Trophoblast cell (in vitro differentiated cells and primary cell): ENCODE measurements around the gene FERMT1.

Experiments
- DNase-seq, 2 donors: peaks; one replicate each; pipeline ENCODE4 v3.0.0-alpha.2; 2016
- H2AFZ ChIP-seq: 2 replicates; pipeline ENCODE4 v1.6.1; 2013; ENCODE audit warnings: low read length, moderate library complexity, mild to moderate bottlenecking; ENCODE audit not compliant: insufficient read depth, poor library complexity
- H2AK5ac ChIP-seq: 2 replicates; pipeline ENCODE4 v1.6.1; 2013; ENCODE audit warnings: mild to moderate bottlenecking, low read length
- H2BK120ac ChIP-seq: 2 replicates; pipeline ENCODE4 v1.6.1; 2013; ENCODE audit warnings: low read length, mild to moderate bottlenecking, moderate library complexity; ENCODE audit not compliant: insufficient read depth, poor library complexity
- H2BK12ac ChIP-seq: 2 replicates; pipeline ENCODE4 v1.6.1; 2013; ENCODE audit warnings: mild to moderate bottlenecking, low read length, moderate library complexity
- H2BK5ac ChIP-seq: 2 replicates; pipeline ENCODE4 v1.6.1; 2013; ENCODE audit warnings: low read length, low read depth, moderate library complexity, mild to moderate bottlenecking; ENCODE audit not compliant: poor library complexity
- H3K14ac ChIP-seq: 2 replicates; pipeline ENCODE4 v1.6.1; 2013; ENCODE audit warnings: mild to moderate bottlenecking, low read length
- H3K18ac ChIP-seq: 2 replicates; pipeline ENCODE4 v1.6.1; 2013; ENCODE audit warnings: mild to moderate bottlenecking, low read length
- H3K23ac ChIP-seq: 2 replicates; pipeline ENCODE4 v1.6.1; 2013; ENCODE audit warnings: low read length
- H3K27ac ChIP-seq: 2 replicates; pipeline ENCODE4 v1.5.1; 2013; ENCODE audit warnings: low read depth, mild to moderate bottlenecking, inconsistent platforms, low read length, moderate library complexity
- H3K27me3 ChIP-seq: 2 replicates; pipeline ENCODE4 v1.6.1; 2013; ENCODE audit warnings: inconsistent platforms, mild to moderate bottlenecking, low read length, moderate library complexity; ENCODE audit not compliant: insufficient read depth
- H3K36me3 ChIP-seq, 2 experiments: 1 replicate in 1 of 2; 2 replicates in 1 of 2; pipeline ENCODE4 v1.6.1; 2013; ENCODE audit warnings: low read length in 2 of 2, mild to moderate bottlenecking in 2 of 2, moderate library complexity in 1 of 2; ENCODE audit not compliant: insufficient read depth in 2 of 2, control insufficient read depth in 1 of 2
- H3K4ac ChIP-seq: 2 replicates; pipeline ENCODE4 v1.6.1; 2013; ENCODE audit warnings: low read depth, mild to moderate bottlenecking, low read length, moderate library complexity
- H3K4me1 ChIP-seq, 2 experiments: 1 replicate in 1 of 2; 2 replicates in 1 of 2; pipeline ENCODE4 v1.6.1; 2013; ENCODE audit warnings: low read length in 2 of 2, mild to moderate bottlenecking in 2 of 2, moderate library complexity in 1 of 2; ENCODE audit not compliant: insufficient read depth in 2 of 2, control insufficient read depth in 1 of 2
- H3K4me2 ChIP-seq: 2 replicates; pipeline ENCODE4 v1.6.1; 2013; ENCODE audit warnings: inconsistent platforms, mild to moderate bottlenecking, low read length, moderate library complexity
- H3K4me3 ChIP-seq: 2 replicates; pipeline ENCODE4 v1.5.1; 2013; ENCODE audit warnings: mild to moderate bottlenecking, low read depth, low read length, inconsistent platforms
- H3K79me1 ChIP-seq: one replicate; pipeline ENCODE4 v1.6.1; 2013; ENCODE audit warnings: low read length
- H3K79me2 ChIP-seq: 2 replicates; pipeline ENCODE4 v1.6.1; 2013; ENCODE audit warnings: low read length, mild to moderate bottlenecking; ENCODE audit not compliant: control insufficient read depth, insufficient read depth, poor library complexity
- H3K9ac ChIP-seq: 2 replicates; pipeline ENCODE4 v1.6.1; 2013; ENCODE audit warnings: mild to moderate bottlenecking, low read length
- H3K9me3 ChIP-seq: 2 replicates; pipeline ENCODE4 v1.6.1; 2013; ENCODE audit warnings: low read depth, mild to moderate bottlenecking, control low read depth, inconsistent platforms, low read length; ENCODE audit not compliant: insufficient read depth
- H4K12ac ChIP-seq: 2 replicates; pipeline ENCODE4 v1.6.1; 2013; ENCODE audit warnings: low read depth, mild to moderate bottlenecking, low read length, moderate library complexity
- H4K8ac ChIP-seq: 2 replicates; pipeline ENCODE4 v1.6.1; 2013; ENCODE audit warnings: low read depth, mild to moderate bottlenecking, low read length, moderate library complexity
- H4K91ac ChIP-seq: one replicate; pipeline ENCODE4 v1.6.1; 2013; ENCODE audit warnings: low read depth, mild to moderate bottlenecking, low read length, moderate library complexity
- WGBS: extraction: QIAGEN DNeasy Blood & Tissue Kit; methylation state at CpG from one replicate; pipeline ENCODE4 v1.1.7; 2013; ENCODE audit warnings: missing lambda C conversion rate; ENCODE audit not compliant: insufficient read length, insufficient coverage; ENCODE audit errors: extremely low coverage; 5-methylcytosine and 5-hydroxymethylcytosine counted together

The FERMT1 gene

DNA sequence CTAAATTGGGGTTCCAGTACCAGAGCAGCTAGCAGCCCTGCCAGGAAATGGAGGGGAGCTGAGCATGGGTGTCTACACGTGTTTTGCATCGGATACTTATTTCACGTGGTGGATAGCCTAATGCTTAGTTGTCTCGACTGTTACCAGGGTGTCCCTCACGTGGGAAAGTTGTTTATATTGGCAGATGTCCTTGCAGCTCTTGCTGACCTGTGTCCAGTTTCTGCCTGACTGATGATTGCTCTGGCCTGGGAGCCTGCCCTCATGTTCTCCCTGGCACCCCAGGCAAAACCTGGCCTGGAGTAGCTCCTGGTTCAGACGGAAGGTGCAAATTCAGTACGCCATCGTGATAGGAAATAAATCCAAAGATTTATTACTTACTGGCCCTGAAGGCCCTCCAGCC is 11.8 kb upstream of the FERMT1 start:
- no peak overlapping the region for H4K8ac ChIP-seq
- H3K36me3 ChIP-seq: no peaks in the 10 kb centered on the region
- H3K4ac ChIP-seq: no peak overlapping the region
- no peak overlapping the region for H2BK120ac ChIP-seq
- H3K4me3 ChIP-seq: no peak overlapping the region
- H3K79me1 ChIP-seq: no peaks in the 10 kb centered on the region
- H3K9me3 ChIP-seq: no peaks in the 10 kb centered on the region
- no peak overlapping the region for H2AK5ac ChIP-seq
- H2BK5ac ChIP-seq: no peak overlapping the region
- H3K9ac ChIP-seq: no peak overlapping the region
- no peaks in the 10 kb centered on the region for H3K79me2 ChIP-seq
- no peaks in the 10 kb centered on the region for H3K27me3 ChIP-seq
- no peak overlapping the region for H3K18ac ChIP-seq
- no peak for DNase-seq
- peaks cover 0 to 2% of the 10 kb centered on the region in 2 experiments for H3K4me1 ChIP-seq
- H2AFZ ChIP-seq: no peak overlapping the region
- H2BK12ac ChIP-seq: no peak overlapping the region
- no peak overlapping the region for H3K27ac ChIP-seq
- no peak overlapping the region for H4K12ac ChIP-seq
- no peak overlapping the region for H3K14ac ChIP-seq
- WGBS: no CpG with 5 or more reads among the region's 8 CpGs
- H3K23ac ChIP-seq: no peak overlapping the region
- H4K91ac ChIP-seq: no peak overlapping the region
- no peak overlapping the region for H3K4me2 ChIP-seq

DNA sequence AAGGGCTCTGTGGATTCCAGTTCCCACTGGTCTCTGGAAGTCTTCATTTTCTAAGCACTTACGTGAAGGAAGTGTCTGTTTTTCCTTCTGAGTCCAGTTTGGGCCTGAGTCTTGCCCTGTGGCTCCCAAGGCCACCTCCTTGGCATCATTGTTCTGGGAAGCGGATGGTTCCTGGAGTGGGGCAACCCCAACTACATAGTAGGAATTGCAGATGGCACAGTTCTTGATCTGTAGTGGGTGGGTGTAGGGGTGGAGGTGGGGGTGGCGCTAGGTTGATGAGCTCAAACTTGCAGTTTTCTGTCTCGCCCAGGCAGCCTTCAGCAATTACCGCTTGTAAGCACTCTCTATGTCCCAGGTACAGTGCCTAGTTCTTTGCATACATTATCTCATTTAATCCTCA is 7.2 kb upstream of the FERMT1 start:
- H2BK12ac ChIP-seq: no peak overlapping the region
- no peak overlapping the region for H4K91ac ChIP-seq
- H3K79me1 ChIP-seq: no peaks in the 10 kb centered on the region
- no peak overlapping the region for H2BK120ac ChIP-seq
- no peak overlapping the region for H3K27ac ChIP-seq
- no peaks in the 10 kb centered on the region for H3K36me3 ChIP-seq
- H3K27me3 ChIP-seq: no peaks in the 10 kb centered on the region
- H4K12ac ChIP-seq: no peak overlapping the region
- no peak overlapping the region for H3K4me2 ChIP-seq
- H3K4ac ChIP-seq: no peak overlapping the region
- no peak overlapping the region for H3K18ac ChIP-seq
- H3K79me2 ChIP-seq: no peaks in the 10 kb centered on the region
- no CpG with 5 or more reads among the region's 5 CpGs for WGBS
- H3K23ac ChIP-seq: no peak overlapping the region
- H3K14ac ChIP-seq: no peak overlapping the region
- H2AFZ ChIP-seq: no peak overlapping the region
- no peaks in the 10 kb centered on the region for H3K9me3 ChIP-seq
- no peak overlapping the region for H2BK5ac ChIP-seq
- H3K4me1 ChIP-seq: peaks cover 0 to 2% of the 10 kb centered on the region in 2 experiments
- no peak overlapping the region for H3K4me3 ChIP-seq
- H3K9ac ChIP-seq: no peak overlapping the region
- no peak overlapping the region for H4K8ac ChIP-seq
- no peak overlapping the region for H2AK5ac ChIP-seq
- DNase-seq: no peak

DNA sequence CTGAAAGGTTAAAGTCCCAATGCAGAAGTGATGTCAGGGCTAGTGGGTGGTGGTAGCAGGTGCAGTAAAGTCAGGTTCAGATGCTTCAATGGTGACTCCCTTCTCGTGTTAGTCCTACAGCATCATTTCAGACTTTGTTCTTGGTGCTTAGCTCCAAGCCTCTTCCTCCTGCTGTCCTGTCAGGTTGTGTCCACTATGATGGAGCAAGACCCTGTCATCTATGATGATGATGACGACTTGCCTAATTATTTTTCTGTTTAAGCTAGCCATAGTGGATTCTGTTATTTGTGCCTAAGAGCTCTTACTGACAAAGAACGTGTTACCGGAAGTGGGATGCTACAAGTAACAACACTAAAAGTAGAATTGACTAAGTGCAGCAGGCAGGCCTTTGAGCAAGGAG is 5.0 kb upstream of the FERMT1 start:
- Histone ChIP-seq H3K27me3 (no peaks in the 10 kb centered on the region), H3K4me3 (no peak overlapping the region), H3K9ac (no peak overlapping the region), H3K14ac (no peak overlapping the region), H3K79me2 (peaks cover under 1% of the 10 kb centered on the region), H2AFZ (no peak overlapping the region), H3K4me2 (no peak overlapping the region), H2AK5ac (no peak overlapping the region), H4K8ac (no peak overlapping the region), H4K91ac (no peak overlapping the region), H3K9me3 (no peaks in the 10 kb centered on the region), H3K4ac (no peak overlapping the region), H3K36me3 (no peaks in the 10 kb centered on the region), H3K23ac (no peak overlapping the region), H2BK12ac (no peak overlapping the region), H3K18ac (no peak overlapping the region), H3K4me1 (peaks cover 0 to 7% of the 10 kb centered on the region in 2 experiments), H3K79me1 (peaks cover 6% of the 10 kb centered on the region), H2BK120ac (no peak overlapping the region), H4K12ac (no peak overlapping the region), H2BK5ac (no peak overlapping the region), H3K27ac (no peak overlapping the region)
- DNase-seq: no peak
- WGBS: no CpG with 5 or more reads among the region's 4 CpGs

DNA sequence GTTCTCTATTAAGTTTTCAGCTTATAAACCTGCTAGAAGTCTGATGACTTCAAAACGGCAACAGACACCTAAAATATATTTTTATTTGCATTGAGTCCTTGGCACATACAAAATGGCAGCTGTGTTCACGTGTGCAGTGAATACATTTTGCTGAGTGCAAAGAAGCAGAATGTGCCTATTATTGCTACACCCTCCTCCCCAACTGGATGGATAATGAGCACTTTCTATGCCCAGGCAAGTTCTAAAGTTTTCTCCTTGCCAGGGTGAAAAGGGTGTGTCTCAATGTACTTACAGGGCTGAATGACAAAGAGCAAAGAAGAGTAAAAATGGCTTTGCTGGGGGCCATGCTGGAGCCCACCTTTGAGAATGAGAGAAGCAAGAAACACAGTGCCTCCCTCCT is 4.0 kb upstream of the FERMT1 start:
- Histone ChIP-seq H3K4me3 (no peak overlapping the region), H3K4me1 (peaks cover 0 to 7% of the 10 kb centered on the region in 2 experiments), H3K27me3 (no peaks in the 10 kb centered on the region), H2AK5ac (no peak overlapping the region), H3K36me3 (no peaks in the 10 kb centered on the region), H3K27ac (no peak overlapping the region), H3K23ac (no peak overlapping the region), H4K91ac (no peak overlapping the region), H3K9ac (no peak overlapping the region), H3K79me1 (peaks cover 12% of the 10 kb centered on the region), H4K8ac (no peak overlapping the region), H2AFZ (no peak overlapping the region), H3K4ac (no peak overlapping the region), H2BK12ac (no peak overlapping the region), H3K14ac (no peak overlapping the region), H3K9me3 (no peaks in the 10 kb centered on the region), H3K79me2 (peaks cover 3% of the 10 kb centered on the region), H2BK120ac (no peak overlapping the region), H3K4me2 (no peak overlapping the region), H2BK5ac (no peak overlapping the region), H4K12ac (no peak overlapping the region), H3K18ac (no peak overlapping the region)
- WGBS: no CpG with 5 or more reads among the region's 2 CpGs
- no peak for DNase-seq
